HL-60 (cell line): ENCODE data around the gene GLRA3.

ENCODE experiments used
- DNase-seq, 2 experiments: peaks; one replicate each; pipeline ENCODE4 v3.0.0-alpha.2; 2010 to 2020; ENCODE audit warnings: low read depth in 1 of 2, low spot score in 1 of 2
- H3K27ac ChIP-seq: fragments of 250-450 bp; sonication (Bioruptor Pico); replicated peaks from 2 replicates; pipeline ENCODE4 v1.5.1; 2020; ENCODE audit warnings: mild to moderate bottlenecking, moderate library complexity
- H3K27me3 ChIP-seq: fragments of 250-450 bp; sonication (Bioruptor Pico); 2 replicates; pipeline ENCODE4 v1.5.1; 2021; ENCODE audit warnings: mild to moderate bottlenecking, moderate library complexity; ENCODE audit not compliant: insufficient read depth, poor library complexity, severe bottlenecking
- H3K4me3 ChIP-seq: replicated peaks from 2 replicates; pipeline ENCODE4 v1.5.1; 2011; ENCODE audit warnings: mild to moderate bottlenecking, control low read depth, low read length; ENCODE audit not compliant: insufficient read depth
- GABPA ChIP-seq: IDR thresholded peaks from 2 replicates; pipeline ENCODE4 v1.6.1; 2012; ENCODE audit warnings: low read depth
- POLR2AphosphoS5 ChIP-seq: IDR thresholded peaks from 2 replicates; pipeline ENCODE4 v1.6.1; 2012; ENCODE audit warnings: low read depth
- SPI1 ChIP-seq: IDR thresholded peaks from 2 replicates; pipeline ENCODE4 v1.6.1; 2012; ENCODE audit warnings: low read depth, mild to moderate bottlenecking, borderline replicate concordance
- TF ChIP-seq, protein P1 (sequence below): IDR thresholded peaks from 2 replicates; pipeline ENCODE4 v1.6.1; 2012; ENCODE audit warnings: low read depth; ENCODE audit not compliant: insufficient replicate concordance
- TF ChIP-seq, protein P2 (sequence below): IDR thresholded peaks from one replicate; pipeline ENCODE4 v1.5.1; 2011; ENCODE audit warnings: low read length, control low read depth, inconsistent platforms; ENCODE audit not compliant: insufficient read depth

Gene GLRA3

DNA sequence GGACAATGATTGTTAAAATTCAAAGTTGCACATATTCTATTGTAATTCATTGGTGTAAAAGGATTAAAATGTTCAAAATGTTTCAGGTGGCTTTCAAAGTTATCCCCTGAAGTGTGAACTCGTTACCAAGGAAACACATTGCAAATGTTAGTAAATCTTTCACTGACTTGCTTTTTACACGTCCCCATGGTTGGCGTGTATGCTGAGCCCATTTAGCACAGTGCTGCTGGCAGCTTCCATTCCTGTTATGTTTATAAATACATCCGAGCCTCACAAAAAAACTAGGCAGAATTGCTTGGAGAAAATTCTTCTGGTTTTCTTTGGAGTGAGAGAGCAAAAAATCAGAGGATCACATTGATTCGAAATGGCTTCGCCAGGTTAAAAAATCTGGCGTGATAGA, 200.9 kb downstream of the GLRA3 start:
- no peak for DNase-seq
- Histone ChIP-seq H3K27ac (no peak overlapping the region), H3K27me3 (no peaks in the 10 kb centered on the region), H3K4me3 (no peak overlapping the region)
- TF ChIP-seq, protein P1, sequence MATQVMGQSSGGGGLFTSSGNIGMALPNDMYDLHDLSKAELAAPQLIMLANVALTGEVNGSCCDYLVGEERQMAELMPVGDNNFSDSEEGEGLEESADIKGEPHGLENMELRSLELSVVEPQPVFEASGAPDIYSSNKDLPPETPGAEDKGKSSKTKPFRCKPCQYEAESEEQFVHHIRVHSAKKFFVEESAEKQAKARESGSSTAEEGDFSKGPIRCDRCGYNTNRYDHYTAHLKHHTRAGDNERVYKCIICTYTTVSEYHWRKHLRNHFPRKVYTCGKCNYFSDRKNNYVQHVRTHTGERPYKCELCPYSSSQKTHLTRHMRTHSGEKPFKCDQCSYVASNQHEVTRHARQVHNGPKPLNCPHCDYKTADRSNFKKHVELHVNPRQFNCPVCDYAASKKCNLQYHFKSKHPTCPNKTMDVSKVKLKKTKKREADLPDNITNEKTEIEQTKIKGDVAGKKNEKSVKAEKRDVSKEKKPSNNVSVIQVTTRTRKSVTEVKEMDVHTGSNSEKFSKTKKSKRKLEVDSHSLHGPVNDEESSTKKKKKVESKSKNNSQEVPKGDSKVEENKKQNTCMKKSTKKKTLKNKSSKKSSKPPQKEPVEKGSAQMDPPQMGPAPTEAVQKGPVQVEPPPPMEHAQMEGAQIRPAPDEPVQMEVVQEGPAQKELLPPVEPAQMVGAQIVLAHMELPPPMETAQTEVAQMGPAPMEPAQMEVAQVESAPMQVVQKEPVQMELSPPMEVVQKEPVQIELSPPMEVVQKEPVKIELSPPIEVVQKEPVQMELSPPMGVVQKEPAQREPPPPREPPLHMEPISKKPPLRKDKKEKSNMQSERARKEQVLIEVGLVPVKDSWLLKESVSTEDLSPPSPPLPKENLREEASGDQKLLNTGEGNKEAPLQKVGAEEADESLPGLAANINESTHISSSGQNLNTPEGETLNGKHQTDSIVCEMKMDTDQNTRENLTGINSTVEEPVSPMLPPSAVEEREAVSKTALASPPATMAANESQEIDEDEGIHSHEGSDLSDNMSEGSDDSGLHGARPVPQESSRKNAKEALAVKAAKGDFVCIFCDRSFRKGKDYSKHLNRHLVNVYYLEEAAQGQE: no peak
- no peak for TF ChIP-seq SPI1
- no peak for TF ChIP-seq POLR2AphosphoS5
- TF ChIP-seq GABPA: no peak
- TF ChIP-seq, protein P2, sequence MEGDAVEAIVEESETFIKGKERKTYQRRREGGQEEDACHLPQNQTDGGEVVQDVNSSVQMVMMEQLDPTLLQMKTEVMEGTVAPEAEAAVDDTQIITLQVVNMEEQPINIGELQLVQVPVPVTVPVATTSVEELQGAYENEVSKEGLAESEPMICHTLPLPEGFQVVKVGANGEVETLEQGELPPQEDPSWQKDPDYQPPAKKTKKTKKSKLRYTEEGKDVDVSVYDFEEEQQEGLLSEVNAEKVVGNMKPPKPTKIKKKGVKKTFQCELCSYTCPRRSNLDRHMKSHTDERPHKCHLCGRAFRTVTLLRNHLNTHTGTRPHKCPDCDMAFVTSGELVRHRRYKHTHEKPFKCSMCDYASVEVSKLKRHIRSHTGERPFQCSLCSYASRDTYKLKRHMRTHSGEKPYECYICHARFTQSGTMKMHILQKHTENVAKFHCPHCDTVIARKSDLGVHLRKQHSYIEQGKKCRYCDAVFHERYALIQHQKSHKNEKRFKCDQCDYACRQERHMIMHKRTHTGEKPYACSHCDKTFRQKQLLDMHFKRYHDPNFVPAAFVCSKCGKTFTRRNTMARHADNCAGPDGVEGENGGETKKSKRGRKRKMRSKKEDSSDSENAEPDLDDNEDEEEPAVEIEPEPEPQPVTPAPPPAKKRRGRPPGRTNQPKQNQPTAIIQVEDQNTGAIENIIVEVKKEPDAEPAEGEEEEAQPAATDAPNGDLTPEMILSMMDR: no peak

DNA sequence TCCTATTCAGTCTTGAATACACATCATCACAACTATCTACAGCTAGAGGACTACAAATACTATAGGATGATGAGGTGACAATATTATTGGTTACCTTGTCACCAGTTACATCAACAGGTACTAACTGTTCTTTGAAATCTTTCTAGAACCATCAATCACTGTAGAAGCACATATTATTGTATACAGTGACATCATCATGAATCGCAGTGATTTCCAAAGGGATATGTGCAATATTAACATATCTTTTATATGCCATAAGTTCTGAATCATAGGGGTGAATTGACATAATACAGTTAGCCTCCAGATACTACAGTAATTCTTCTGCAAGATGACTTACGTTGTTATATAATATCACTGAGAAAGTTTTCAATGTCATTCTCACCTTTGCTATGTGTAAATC, 201.6 kb downstream of the GLRA3 start:
- Histone ChIP-seq H3K27me3 (no peaks in the 10 kb centered on the region), H3K4me3 (no peak overlapping the region), H3K27ac (no peak overlapping the region)
- TF ChIP-seq, protein P1: no peak
- no peak for DNase-seq

DNA sequence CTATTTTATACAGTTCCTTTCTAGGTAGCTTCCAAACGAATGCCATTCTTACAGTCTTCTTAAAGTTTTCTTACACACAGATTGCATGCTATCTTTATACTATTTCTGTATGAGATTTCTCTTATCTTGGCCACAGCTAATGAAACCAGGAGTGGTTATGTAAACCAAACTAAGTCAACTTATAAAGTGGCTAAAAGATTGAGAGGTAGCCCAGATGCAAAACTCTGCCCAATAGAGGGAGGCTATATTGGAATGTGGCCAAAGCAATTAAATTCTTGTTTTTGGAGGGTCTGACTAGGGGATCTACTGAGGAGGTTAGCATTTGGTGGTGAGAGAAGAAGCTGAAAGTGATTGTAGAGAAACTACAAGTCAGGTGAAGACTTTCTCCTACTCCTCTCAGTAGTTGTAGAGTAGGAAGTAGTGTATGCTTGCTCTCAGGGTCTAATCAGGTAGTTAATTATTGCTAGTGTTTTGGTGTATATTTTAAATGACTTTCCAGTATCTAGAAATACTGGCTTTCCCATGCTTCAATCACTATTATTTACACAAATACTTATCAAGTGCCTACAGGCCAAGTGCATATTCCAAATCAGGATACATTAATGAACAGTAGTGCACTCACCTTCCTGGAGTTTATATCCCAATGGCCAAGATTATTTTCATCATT, 202.6 kb downstream of the GLRA3 start:
- Histone ChIP-seq H3K27ac (no peak overlapping the region), H3K4me3 (no peak overlapping the region), H3K27me3 (no peaks in the 10 kb centered on the region)
- TF ChIP-seq SPI1: no peak
- no peak for TF ChIP-seq GABPA
- no peak for TF ChIP-seq POLR2AphosphoS5
- TF ChIP-seq, protein P1: no peak
- TF ChIP-seq, protein P2: no peak
- no peak for DNase-seq
